ENCODE results near the gene RNH1.

GRCh38 chr11:537622-538430, 30.8 kb upstream of the RNH1 start:
- TF ChIP-seq POLR2A (IDR thresholded peaks at IDR 0.05; ENCODE audit: low read length) (peak; percentile 13), GATA1 (IDR thresholded peaks at IDR 0.05; ENCODE audit: low read depth, low read length) (no peak)

Measured in erythroblast (primary cell).